RCC 7860 (cell line): ENCODE results near the gene TUBA3D.
"Not testable (repeated sequence)": the region's sequence is repeated elsewhere in the genome, so short reads cannot be mapped to it uniquely, and the experiment has no call there.

Source experiments
- DNase-seq: peaks from one replicate; pipeline ENCODE4 v3.0.0-alpha.2; 2015; ENCODE audit warnings: low spot score
- FAIRE-seq: peaks from 2 replicates; lab custom pipeline; 2012; peaks lifted over from hg19 to GRCh38; lab: Jason Lieb, UNC

TUBA3D gene

DNA sequence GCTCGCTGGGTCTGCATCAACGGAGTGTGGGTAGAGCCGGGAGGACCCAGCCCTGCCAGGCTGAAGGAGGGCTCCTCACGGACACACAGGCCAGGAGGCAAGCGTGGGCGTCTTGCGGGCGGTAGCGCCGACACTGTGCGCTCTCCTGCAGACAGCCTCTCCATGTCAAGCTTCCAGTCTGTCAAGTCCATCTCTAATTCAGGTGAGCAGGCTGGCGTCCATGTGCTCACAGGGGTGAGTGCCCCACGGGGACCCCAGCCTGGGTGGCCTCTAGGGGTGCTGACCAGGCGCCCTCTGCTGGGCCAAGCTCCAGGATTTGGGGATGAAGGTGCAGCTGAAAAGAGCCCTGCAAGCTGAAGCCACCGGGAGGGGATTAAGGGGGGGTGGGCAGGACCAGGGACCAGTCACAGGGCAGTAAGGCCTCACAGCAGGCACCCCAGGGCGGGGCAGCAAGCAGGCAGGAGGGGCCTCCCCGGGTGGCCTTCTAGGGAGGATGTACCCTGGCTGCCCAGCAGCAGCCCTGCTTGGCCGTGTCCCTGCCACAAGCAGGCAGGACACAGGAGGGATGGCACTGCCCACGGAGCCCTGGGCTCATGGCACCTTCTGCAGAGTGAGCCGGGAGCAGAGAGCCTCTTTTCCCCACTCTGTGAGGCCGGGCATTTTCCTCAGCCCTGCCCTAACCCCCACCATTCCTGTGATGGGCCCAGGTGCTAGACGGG, 54.9 kb downstream of the TUBA3D start:
- FAIRE-seq, DNase-seq: not testable (repeated sequence)

DNA sequence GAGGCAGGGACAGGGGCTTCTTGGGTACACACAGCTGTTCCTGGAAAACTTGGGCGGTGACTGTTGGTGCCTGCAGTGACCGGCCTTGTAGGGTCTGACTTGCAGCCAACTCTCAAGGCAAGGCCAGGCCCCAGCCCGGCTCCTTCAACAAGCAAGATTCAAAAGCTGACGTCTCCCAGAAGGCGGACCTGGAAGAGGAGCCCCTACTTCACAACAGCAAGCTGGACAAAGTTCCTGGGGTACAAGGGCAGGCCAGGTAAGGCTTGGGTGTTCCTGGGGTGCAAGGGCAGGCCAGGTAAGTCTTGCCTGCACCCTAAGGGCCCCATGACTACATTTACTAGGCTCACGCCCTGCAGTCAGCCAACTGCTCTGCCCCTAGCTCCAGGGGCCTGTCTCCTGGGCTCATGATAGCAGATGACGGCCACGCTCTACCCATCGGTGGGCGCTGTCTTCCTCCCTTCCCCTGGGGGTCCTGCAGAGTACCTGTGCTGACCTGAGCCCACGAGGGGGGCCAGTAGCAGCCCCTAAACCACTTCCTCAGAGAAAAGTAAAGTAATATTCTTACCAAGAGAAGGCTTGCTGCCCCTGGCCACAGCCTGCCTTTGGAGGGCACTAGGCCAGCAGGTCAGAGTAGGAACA, 55.7 kb downstream of the TUBA3D start:
- not testable (repeated sequence) for DNase-seq, FAIRE-seq
